Peyer's patch (tissue), 4 donors: ENCODE measurements around the gene AFM. TPM values are rescaled to one million over a fixed set of nuclear protein-coding genes. Genes with fewer than 3 reads are reported as not detected.

Experiments
- DNase-seq, 3 donors: peaks; one replicate each; pipeline ENCODE4 v3.0.0-alpha.2; 2017 to 2019
- H3K27ac ChIP-seq, 4 donors: fragments of 200-600 bp; sonication (generic); one replicate each; pipeline ENCODE4 v1.5.1; 2016 to 2019
- H3K27me3 ChIP-seq, 2 donors: fragments of 200-600 bp; sonication (generic); one replicate each; pipeline ENCODE4 v1.5.1; 2019
- H3K36me3 ChIP-seq, 3 donors: fragments of 200-600 bp; sonication (generic); one replicate each; pipeline ENCODE4 v1.5.1; 2016 to 2019
- H3K4me1 ChIP-seq, 4 donors: fragments of 200-600 bp; sonication (generic); one replicate each; pipeline ENCODE4 v1.5.1; 2016 to 2019
- H3K4me3 ChIP-seq, 4 donors: fragments of 200-600 bp; sonication (generic); 1 replicate in 3 of 4; 2 replicates in 1 of 4; pipeline ENCODE4 v1.5.1; 2016 to 2019; ENCODE audit warnings: mild to moderate bottlenecking in 1 of 4
- H3K9me3 ChIP-seq, 4 donors: fragments of 200-600 bp; sonication (generic); one replicate each; pipeline ENCODE4 v1.5.1; 2016 to 2019; ENCODE audit warnings: mild to moderate bottlenecking in 1 of 4
- CTCF ChIP-seq, 6 experiments: fragments of 450-650 bp in 4 of 6; fragments of 200-600 bp in 2 of 6; sonication (generic) in 1 of 6; IDR thresholded peaks; one replicate each; pipeline ENCODE4 v1.5.1; 2017 to 2019; ENCODE audit warnings: antibody characterized with exemption in 6 of 6, mild to moderate bottlenecking in 3 of 6, moderate library complexity in 1 of 6
- POLR2A ChIP-seq, 2 donors: fragments of 450-650 bp; IDR thresholded peaks; one replicate each; pipeline ENCODE4 v1.5.1; 2017; ENCODE audit warnings: antibody characterized with exemption in 2 of 2, mild to moderate bottlenecking in 2 of 2, moderate library complexity in 2 of 2
- total RNA-seq, 4 donors: library from RNA; depleted of rRNA; stranded (reverse); fragments of >200 nt; gene quantifications; one replicate each; pipeline ENCODE4 v1.1.0, GENCODE V29; 2016

AFM gene
- total RNA-seq, 4 donors from 2014 or later, result not detected

DNA sequence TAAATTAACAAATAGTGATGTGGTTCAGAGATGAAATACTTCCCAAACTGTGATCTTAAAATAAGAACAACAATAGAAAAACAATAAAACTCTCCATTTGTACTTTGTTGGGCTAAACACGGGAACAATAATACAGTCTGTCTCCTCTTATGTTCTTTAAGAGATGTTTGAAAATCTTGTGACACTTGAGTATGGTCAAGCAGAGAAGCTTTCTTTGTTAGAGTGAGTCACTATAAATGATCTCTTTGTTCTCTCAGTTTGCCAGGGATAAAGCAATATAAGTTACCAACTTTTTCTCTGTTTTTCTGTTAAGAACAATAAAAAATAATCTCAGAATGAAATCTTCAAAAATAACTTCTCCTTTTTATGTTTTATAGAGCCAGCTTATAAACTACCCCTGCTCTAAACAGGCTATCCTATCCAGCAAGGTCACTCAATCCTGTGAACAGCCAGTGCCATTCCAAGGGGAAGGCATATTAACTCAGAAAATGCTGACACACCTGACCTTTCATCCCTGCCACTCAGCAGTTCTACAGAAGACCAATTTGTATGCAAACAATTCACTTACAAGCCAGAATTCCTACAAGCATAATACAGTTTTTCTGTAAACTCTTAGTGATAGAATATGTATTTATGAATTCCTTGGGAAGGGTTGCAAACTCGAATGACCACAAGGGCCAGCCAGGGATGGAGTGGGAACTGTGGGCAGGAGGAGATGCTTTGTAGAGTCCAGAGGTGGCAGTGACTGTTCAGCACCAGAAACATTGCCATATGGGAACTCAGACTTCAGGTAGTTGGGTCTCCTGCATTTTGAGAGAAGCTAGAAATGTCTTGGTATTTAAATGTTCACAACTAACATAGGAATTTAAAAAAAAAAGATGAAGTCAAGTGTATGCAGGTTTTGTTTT lies 52.2 kb downstream of the AFM start:
- H3K4me1 ChIP-seq, result no peaks in the 10 kb centered on the region
- H3K27me3 ChIP-seq, result no peaks in the 10 kb centered on the region
- no peaks in the 10 kb centered on the region for H3K36me3 ChIP-seq
- H3K4me3 ChIP-seq, result no peak overlapping the region
- H3K9me3 ChIP-seq, result no peaks in the 10 kb centered on the region
- TF ChIP-seq POLR2A (IDR thresholded peaks at IDR 0.05) (no peak), CTCF (IDR thresholded peaks at IDR 0.05) (no peak)
- no peak overlapping the region for H3K27ac ChIP-seq
- DNase-seq, result peak in 1 of 3 donors; percentile 76

DNA sequence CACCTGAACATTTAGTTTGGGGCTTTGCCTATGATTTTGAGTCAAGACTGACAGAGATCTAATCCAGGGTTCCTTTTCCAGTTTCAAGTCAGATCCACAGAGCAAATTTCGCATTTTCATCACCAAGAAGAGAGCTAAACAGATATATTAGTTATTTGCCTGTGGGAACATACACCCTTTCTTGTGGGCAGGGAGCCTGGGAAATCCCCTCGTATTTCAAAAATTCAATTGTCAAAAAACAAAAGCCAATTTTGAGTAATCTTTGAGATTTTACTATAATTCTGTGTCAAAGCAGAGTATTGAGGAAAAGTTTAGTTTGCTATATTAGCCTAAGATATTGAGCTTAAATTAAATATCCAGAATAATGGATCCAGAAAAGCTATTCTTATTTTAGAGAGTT lies 56.6 kb downstream of the AFM start:
- TF ChIP-seq CTCF (IDR thresholded peaks at IDR 0.05), result no peak
- TF ChIP-seq POLR2A (IDR thresholded peaks at IDR 0.05), result no peak
- H3K27me3 ChIP-seq, result no peaks in the 10 kb centered on the region
- DNase-seq, result no peak
- H3K27ac ChIP-seq, result no peak overlapping the region
- no peaks in the 10 kb centered on the region for H3K36me3 ChIP-seq
- no peaks in the 10 kb centered on the region for H3K4me1 ChIP-seq
- no peaks in the 10 kb centered on the region for H3K9me3 ChIP-seq
- no peak overlapping the region for H3K4me3 ChIP-seq

GRCh38 chr4:73539386-73539785 lies 57.8 kb downstream of the AFM start:
- Histone ChIP-seq H3K9me3 (no peaks in the 10 kb centered on the region), H3K4me1 (no peaks in the 10 kb centered on the region), H3K36me3 (no peaks in the 10 kb centered on the region), H3K27ac (no peak overlapping the region), H3K4me3 (no peak overlapping the region), H3K27me3 (no peaks in the 10 kb centered on the region)
- DNase-seq, result no peak
- no peak for TF ChIP-seq CTCF (IDR thresholded peaks at IDR 0.05)
- no peak for TF ChIP-seq POLR2A (IDR thresholded peaks at IDR 0.05)

DNA sequence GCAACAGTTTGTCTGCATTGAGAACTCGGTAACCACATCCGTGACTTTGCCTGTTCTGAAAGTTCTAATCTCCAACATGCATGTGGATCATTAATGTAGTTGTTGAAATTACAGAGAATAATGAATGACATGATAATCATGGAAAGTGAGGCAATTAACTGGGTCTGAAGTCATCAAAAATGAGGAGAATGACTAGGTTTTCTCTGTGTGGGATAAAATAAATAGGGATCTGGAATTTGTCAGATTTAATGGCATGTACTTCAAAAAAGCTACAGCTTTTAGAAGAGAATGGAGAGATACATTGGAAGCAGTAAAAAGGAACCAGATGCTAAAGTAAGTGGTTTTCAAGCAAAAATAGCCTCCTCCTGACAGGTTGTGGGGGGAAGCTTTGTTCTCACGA lies 59.3 kb downstream of the AFM start:
- no peaks in the 10 kb centered on the region for H3K36me3 ChIP-seq
- H3K27ac ChIP-seq, result no peak overlapping the region
- no peak for DNase-seq
- H3K27me3 ChIP-seq, result no peaks in the 10 kb centered on the region
- no peaks in the 10 kb centered on the region for H3K4me1 ChIP-seq
- H3K9me3 ChIP-seq, result no peaks in the 10 kb centered on the region
- no peak overlapping the region for H3K4me3 ChIP-seq
- TF ChIP-seq CTCF (IDR thresholded peaks at IDR 0.05) (no peak), POLR2A (IDR thresholded peaks at IDR 0.05) (no peak)

- no peaks in the 10 kb centered on the region for H3K9me3 ChIP-seq
- H3K27me3 ChIP-seq, result no peaks in the 10 kb centered on the region
- DNase-seq, result no peak
- TF ChIP-seq CTCF (IDR thresholded peaks at IDR 0.05) (no peak), POLR2A (IDR thresholded peaks at IDR 0.05) (no peak)
- no peak overlapping the region for H3K27ac ChIP-seq
- no peaks in the 10 kb centered on the region for H3K36me3 ChIP-seq
- no peaks in the 10 kb centered on the region for H3K4me1 ChIP-seq
- H3K4me3 ChIP-seq, result no peak overlapping the region
Observed at GRCh38 chr4:73541251-73541650, 59.7 kb downstream of the AFM start.
